ENCODE measurements around the gene CBLB.

Gene CBLB

DNA sequence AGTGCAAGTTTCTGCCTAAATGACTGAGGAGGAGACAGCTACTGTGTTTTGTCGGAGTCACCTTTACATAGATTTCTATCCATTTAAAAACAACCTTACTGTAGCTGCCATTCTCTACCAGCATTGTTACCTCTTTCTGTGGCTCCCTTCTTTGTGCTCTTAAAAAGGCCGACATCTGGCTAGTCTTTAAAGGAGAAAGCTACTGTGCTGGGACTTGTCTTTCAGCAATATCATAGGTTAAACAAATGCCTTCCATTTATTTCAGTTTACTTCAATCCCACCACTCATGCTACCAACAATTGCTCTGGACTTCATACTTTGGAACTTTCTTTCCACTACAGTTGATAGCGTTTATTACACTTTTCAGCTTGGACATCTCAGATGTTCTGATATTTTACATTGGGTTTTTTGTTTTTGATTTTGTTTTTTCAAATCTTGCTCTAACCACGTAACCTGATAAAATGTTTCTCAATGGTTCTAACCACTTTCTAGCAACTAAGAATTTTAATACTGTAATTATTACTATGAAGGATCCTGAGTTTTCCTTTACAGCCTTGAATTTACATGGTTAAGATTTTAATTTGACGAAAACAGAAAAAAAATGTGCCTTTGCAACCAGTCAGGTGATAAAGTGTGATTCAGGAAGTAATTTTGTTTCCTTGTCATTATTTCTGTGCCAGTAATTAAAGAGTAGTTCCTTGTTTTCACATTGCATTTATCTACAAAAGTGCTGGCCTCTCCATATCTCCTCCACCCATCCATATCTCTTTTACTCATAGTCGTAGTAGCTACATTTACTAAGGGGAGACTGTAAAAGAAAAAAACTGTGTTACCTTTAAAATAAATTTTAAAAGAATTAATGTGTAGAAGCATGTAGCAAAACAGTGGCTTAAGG is 1.3 kb upstream of the CBLB start:
- POLR2A ChIA-PET, result no interaction called here
- 0 out of 2 replicates have a peak, but pooled peaks cover 4% of the 10 kb centered on the region for H3K4me1 ChIP-seq (ENCODE audit: control insufficient read depth, insufficient read depth, low read length)
- H3K36me3 ChIP-seq (ENCODE audit: control insufficient read depth in 2 of 2, insufficient read depth in 1 of 2, low read length in 2 of 2), result no peaks in the 10 kb centered on the region
- H3K27ac ChIP-seq (ENCODE audit: extremely low read depth, low read depth, low read length), result peak overlapping the region; percentile 59; the same call in 1 of the 2 replicates
- CTCF ChIA-PET, result interaction anchor here (0.6 kb wide), 1 partner anchor 163 kb away, joined by 3 read pairs; no protein-coding TSS in a partner anchor
- TF ChIP-seq ZNF777 (tag by site-specific recombination; IDR thresholded peaks at IDR 0.05; ENCODE audit: borderline replicate concordance), result no peak
- TF ChIP-seq ZEB2 (tag by site-specific recombination; IDR thresholded peaks at IDR 0.05), result no peak
- TF ChIP-seq TRIM28 (IDR thresholded peaks at IDR 0.05; ENCODE audit: borderline replicate concordance, low read length), result no peak
- TF ChIP-seq ZBTB20 (tag by site-specific recombination; IDR thresholded peaks at IDR 0.05), result no peak
- TF ChIP-seq, protein P1, sequence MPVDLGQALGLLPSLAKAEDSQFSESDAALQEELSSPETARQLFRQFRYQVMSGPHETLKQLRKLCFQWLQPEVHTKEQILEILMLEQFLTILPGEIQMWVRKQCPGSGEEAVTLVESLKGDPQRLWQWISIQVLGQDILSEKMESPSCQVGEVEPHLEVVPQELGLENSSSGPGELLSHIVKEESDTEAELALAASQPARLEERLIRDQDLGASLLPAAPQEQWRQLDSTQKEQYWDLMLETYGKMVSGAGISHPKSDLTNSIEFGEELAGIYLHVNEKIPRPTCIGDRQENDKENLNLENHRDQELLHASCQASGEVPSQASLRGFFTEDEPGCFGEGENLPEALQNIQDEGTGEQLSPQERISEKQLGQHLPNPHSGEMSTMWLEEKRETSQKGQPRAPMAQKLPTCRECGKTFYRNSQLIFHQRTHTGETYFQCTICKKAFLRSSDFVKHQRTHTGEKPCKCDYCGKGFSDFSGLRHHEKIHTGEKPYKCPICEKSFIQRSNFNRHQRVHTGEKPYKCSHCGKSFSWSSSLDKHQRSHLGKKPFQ (tag by site-specific recombination; IDR thresholded peaks at IDR 0.05), result no peak
- TF ChIP-seq OSR2 (tag by site-specific recombination; IDR thresholded peaks at IDR 0.05), result no peak
- TF ChIP-seq TCF7L2 (IDR thresholded peaks at IDR 0.05; ENCODE audit: borderline replicate concordance, low read depth, low read length), result no peak
- TF ChIP-seq, protein P2, sequence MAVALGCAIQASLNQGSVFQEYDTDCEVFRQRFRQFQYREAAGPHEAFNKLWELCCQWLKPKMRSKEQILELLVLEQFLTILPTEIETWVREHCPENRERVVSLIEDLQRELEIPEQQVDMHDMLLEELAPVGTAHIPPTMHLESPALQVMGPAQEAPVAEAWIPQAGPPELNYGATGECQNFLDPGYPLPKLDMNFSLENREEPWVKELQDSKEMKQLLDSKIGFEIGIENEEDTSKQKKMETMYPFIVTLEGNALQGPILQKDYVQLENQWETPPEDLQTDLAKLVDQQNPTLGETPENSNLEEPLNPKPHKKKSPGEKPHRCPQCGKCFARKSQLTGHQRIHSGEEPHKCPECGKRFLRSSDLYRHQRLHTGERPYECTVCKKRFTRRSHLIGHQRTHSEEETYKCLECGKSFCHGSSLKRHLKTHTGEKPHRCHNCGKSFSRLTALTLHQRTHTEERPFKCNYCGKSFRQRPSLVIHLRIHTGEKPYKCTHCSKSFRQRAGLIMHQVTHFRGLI (tag by site-specific recombination; IDR thresholded peaks at IDR 0.05), result no peak
- no peak for TF ChIP-seq FEZF1 (tag by site-specific recombination; IDR thresholded peaks at IDR 0.05)
- TF ChIP-seq ZNF140 (tag by site-specific recombination; IDR thresholded peaks at IDR 0.05), result no peak
- TF ChIP-seq ZNF624 (tag by site-specific recombination; IDR thresholded peaks at IDR 0.05), result no peak
- no peak for TF ChIP-seq GLI4 (tag by site-specific recombination; IDR thresholded peaks at IDR 0.05)
- no peak for TF ChIP-seq GLIS1 (tag by site-specific recombination; IDR thresholded peaks at IDR 0.05)
- H3K4me3 ChIP-seq (ENCODE audit: low read depth, low read length), result peak overlapping the region; percentile 98
- H3K9me3 ChIP-seq (ENCODE audit: control insufficient read depth, insufficient read depth, low read depth, low read length), result no peaks in the 10 kb centered on the region

DNA sequence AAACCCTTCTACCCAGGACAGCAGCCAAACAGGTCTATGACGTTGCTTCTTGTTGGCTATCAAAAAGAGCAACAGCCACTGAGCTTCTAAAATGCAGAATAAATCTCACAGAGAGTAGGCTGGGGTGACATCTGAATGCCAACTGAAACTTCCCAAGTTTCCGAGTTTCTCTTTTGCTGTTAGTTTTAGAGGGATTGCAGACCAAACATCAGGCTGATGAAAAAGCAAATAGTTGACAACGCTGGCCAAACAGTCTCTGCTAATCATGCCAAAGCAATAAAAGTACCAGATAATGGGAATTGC is 670 bp upstream of the CBLB start:
- Histone ChIP-seq H3K27ac (ENCODE audit: extremely low read depth, low read depth, low read length) (peak overlapping the region; percentile 59; the same call in 1 of the 2 replicates), H3K36me3 (ENCODE audit: control insufficient read depth in 2 of 2, insufficient read depth in 1 of 2, low read length in 2 of 2) (no peaks in the 10 kb centered on the region), H3K4me1 (ENCODE audit: control insufficient read depth, insufficient read depth, low read length) (0 out of 2 replicates have a peak, but pooled peaks cover 4% of the 10 kb centered on the region), H3K4me3 (ENCODE audit: low read depth, low read length) (peak overlapping the region; percentile 98), H3K9me3 (ENCODE audit: control insufficient read depth, insufficient read depth, low read depth, low read length) (no peaks in the 10 kb centered on the region)
- ChIA-PET POLR2A (no interaction called here), CTCF (no interaction called here)
- TF ChIP-seq ZNF19 (tag by site-specific recombination; IDR thresholded peaks at IDR 0.05; ENCODE audit: low read depth) (no peak), WT1 (tag by site-specific recombination; IDR thresholded peaks at IDR 0.05) (no peak), ZNF473 (tag by site-specific recombination; IDR thresholded peaks at IDR 0.05) (no peak), ZNF843 (tag by site-specific recombination; IDR thresholded peaks at IDR 0.05) (no peak), ZFP69B (tag by site-specific recombination; IDR thresholded peaks at IDR 0.05) (no peak), TCF7L2 (IDR thresholded peaks at IDR 0.05; ENCODE audit: borderline replicate concordance, low read depth, low read length) (no peak), FEZF1 (tag by site-specific recombination; IDR thresholded peaks at IDR 0.05) (peak; percentile 93), ZNF112 (tag by site-specific recombination; IDR thresholded peaks at IDR 0.05) (no peak), TRIM28 (IDR thresholded peaks at IDR 0.05; ENCODE audit: borderline replicate concordance, low read length) (no peak)
- TF ChIP-seq, protein P3, sequence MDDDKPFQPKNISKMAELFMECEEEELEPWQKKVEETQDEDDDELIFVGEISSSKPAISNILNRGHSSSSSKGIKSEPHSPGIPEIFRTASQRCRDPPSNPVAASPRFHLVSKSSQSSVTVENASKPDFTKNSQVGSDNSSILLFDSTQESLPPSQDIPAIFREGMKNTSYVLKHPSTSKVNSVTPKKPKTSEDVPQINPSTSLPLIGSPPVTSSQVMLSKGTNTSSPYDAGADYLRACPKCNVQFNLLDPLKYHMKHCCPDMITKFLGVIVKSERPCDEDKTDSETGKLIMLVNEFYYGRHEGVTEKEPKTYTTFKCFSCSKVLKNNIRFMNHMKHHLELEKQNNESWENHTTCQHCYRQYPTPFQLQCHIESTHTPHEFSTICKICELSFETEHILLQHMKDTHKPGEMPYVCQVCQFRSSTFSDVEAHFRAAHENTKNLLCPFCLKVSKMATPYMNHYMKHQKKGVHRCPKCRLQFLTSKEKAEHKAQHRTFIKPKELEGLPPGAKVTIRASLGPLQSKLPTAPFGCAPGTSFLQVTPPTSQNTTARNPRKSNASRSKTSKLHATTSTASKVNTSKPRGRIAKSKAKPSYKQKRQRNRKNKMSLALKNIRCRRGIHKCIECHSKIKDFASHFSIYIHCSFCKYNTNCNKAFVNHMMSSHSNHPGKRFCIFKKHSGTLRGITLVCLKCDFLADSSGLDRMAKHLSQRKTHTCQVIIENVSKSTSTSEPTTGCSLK (tag by site-specific recombination; IDR thresholded peaks at IDR 0.05), result no peak
- TF ChIP-seq, protein P4, sequence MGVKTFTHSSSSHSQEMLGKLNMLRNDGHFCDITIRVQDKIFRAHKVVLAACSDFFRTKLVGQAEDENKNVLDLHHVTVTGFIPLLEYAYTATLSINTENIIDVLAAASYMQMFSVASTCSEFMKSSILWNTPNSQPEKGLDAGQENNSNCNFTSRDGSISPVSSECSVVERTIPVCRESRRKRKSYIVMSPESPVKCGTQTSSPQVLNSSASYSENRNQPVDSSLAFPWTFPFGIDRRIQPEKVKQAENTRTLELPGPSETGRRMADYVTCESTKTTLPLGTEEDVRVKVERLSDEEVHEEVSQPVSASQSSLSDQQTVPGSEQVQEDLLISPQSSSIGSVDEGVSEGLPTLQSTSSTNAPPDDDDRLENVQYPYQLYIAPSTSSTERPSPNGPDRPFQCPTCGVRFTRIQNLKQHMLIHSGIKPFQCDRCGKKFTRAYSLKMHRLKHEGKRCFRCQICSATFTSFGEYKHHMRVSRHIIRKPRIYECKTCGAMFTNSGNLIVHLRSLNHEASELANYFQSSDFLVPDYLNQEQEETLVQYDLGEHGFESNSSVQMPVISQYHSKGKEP (tag by site-specific recombination; IDR thresholded peaks at IDR 0.05), result no peak
- TF ChIP-seq, protein P5, sequence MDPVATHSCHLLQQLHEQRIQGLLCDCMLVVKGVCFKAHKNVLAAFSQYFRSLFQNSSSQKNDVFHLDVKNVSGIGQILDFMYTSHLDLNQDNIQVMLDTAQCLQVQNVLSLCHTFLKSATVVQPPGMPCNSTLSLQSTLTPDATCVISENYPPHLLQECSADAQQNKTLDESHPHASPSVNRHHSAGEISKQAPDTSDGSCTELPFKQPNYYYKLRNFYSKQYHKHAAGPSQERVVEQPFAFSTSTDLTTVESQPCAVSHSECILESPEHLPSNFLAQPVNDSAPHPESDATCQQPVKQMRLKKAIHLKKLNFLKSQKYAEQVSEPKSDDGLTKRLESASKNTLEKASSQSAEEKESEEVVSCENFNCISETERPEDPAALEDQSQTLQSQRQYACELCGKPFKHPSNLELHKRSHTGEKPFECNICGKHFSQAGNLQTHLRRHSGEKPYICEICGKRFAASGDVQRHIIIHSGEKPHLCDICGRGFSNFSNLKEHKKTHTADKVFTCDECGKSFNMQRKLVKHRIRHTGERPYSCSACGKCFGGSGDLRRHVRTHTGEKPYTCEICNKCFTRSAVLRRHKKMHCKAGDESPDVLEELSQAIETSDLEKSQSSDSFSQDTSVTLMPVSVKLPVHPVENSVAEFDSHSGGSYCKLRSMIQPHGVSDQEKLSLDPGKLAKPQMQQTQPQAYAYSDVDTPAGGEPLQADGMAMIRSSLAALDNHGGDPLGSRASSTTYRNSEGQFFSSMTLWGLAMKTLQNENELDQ (tag by site-specific recombination; IDR thresholded peaks at IDR 0.05; ENCODE audit: low read depth), result no peak

Data from HEK293 (cell line).